DND-41 (cell line): Measurements from ENCODE around the gene SLC22A4.

Experiments
- ATAC-seq: fragments of 200-7000 bp; cut with Tn5 transposase; 3 replicates; pipeline ENCODE4 v1.9.1; 2021; ENCODE audit warnings: low read depth; ENCODE audit not compliant: insufficient read depth
- DNase-seq: peaks from one replicate; pipeline ENCODE4 v3.0.0-alpha.2; 2020
- H2AFZ ChIP-seq: 2 replicates; pipeline ENCODE4 v1.6.0; 2012; ENCODE audit warnings: low read depth, low read length
- H3K27ac ChIP-seq: 2 replicates; pipeline ENCODE4 v1.5.1; 2012; ENCODE audit warnings: low read length, inconsistent platforms
- H3K27me3 ChIP-seq: fragments of 200-600 bp; sonication (generic); 2 replicates; pipeline ENCODE4 v1.6.0; 2012; ENCODE audit warnings: low read length, mild to moderate bottlenecking, inconsistent platforms; ENCODE audit not compliant: insufficient read depth, poor library complexity
- H3K36me3 ChIP-seq: 2 replicates; pipeline ENCODE4 v1.5.1; 2012; ENCODE audit warnings: low read length, inconsistent platforms; ENCODE audit not compliant: insufficient read depth
- H3K4me1 ChIP-seq: 2 replicates; pipeline ENCODE4 v1.5.1; 2012; ENCODE audit warnings: mild to moderate bottlenecking, low read length; ENCODE audit not compliant: insufficient read depth
- H3K4me2 ChIP-seq: 2 replicates; pipeline ENCODE4 v1.6.0; 2012; ENCODE audit warnings: mild to moderate bottlenecking, moderate library complexity, low read length, inconsistent platforms; ENCODE audit not compliant: insufficient read depth
- H3K4me3 ChIP-seq, 2 experiments: fragments of 200-600 bp in 1 of 2; shearing (Covaris generic) in 1 of 2; 2 replicates each; pipeline ENCODE4 v1.5.1; 2012 to 2016; ENCODE audit warnings: inconsistent platforms in 2 of 2, low read length in 2 of 2, mild to moderate bottlenecking in 2 of 2, low read depth in 1 of 2, moderate library complexity in 1 of 2
- H3K79me2 ChIP-seq: 2 replicates; pipeline ENCODE4 v1.6.0; 2012; ENCODE audit warnings: low read length, inconsistent platforms; ENCODE audit not compliant: insufficient read depth
- H3K9ac ChIP-seq: 2 replicates; pipeline ENCODE4 v1.6.0; 2012; ENCODE audit warnings: low read depth, mild to moderate bottlenecking, inconsistent platforms, low read length, moderate library complexity
- H3K9me3 ChIP-seq: 2 replicates; pipeline ENCODE4 v1.5.1; 2012; ENCODE audit warnings: low read length, moderate library complexity, mild to moderate bottlenecking, inconsistent platforms; ENCODE audit not compliant: insufficient read depth, severe bottlenecking
- H4K20me1 ChIP-seq: 2 replicates; pipeline ENCODE4 v1.6.0; 2012; ENCODE audit warnings: low read length; ENCODE audit not compliant: insufficient read depth
- CTCF ChIP-seq: IDR thresholded peaks from 2 replicates; pipeline ENCODE4 v1.5.1; 2012; ENCODE audit warnings: borderline replicate concordance, low read length, moderate library complexity, mild to moderate bottlenecking; ENCODE audit not compliant: poor library complexity, severe bottlenecking; ENCODE audit errors: extremely low read depth
- EZH2 ChIP-seq: IDR thresholded peaks from 3 replicates; pipeline ENCODE4 v1.6.1; 2012; ENCODE audit warnings: borderline replicate concordance, low read depth, mild to moderate bottlenecking, moderate library complexity, low read length, inconsistent platforms; ENCODE audit not compliant: severe bottlenecking

SLC22A4 gene

GRCh38 chr5:132256783-132257130, 37.4 kb upstream of the SLC22A4 start:
- Histone ChIP-seq H4K20me1 (no peaks in the 10 kb centered on the region), H2AFZ (no peak overlapping the region), H3K4me3 (no peak overlapping the region), H3K27me3 (no peaks in the 10 kb centered on the region), H3K4me1 (no peaks in the 10 kb centered on the region), H3K27ac (no peak overlapping the region), H3K4me2 (no peak overlapping the region), H3K36me3 (no peaks in the 10 kb centered on the region), H3K9ac (no peak overlapping the region), H3K79me2 (no peaks in the 10 kb centered on the region), H3K9me3 (no peaks in the 10 kb centered on the region)
- no peak for TF ChIP-seq EZH2
- TF ChIP-seq CTCF: no peak
- ATAC-seq (no peak), DNase-seq (no peak)

- no peak within 1 kb of the TSS for H3K4me3 ChIP-seq
- no peak for ATAC-seq
- H2AFZ ChIP-seq: no peak within 1 kb of the TSS; the same call in 1 of the 2 replicates
Observed at GRCh38 chr5:132257131-132258101, 36.8 kb upstream of the SLC22A4 start, which contains the start of gene PDLIM4. PDLIM4 (plus strand) TSS chr5:132257696; CDS start chr5:132257735, 39 bp downstream.

DNA sequence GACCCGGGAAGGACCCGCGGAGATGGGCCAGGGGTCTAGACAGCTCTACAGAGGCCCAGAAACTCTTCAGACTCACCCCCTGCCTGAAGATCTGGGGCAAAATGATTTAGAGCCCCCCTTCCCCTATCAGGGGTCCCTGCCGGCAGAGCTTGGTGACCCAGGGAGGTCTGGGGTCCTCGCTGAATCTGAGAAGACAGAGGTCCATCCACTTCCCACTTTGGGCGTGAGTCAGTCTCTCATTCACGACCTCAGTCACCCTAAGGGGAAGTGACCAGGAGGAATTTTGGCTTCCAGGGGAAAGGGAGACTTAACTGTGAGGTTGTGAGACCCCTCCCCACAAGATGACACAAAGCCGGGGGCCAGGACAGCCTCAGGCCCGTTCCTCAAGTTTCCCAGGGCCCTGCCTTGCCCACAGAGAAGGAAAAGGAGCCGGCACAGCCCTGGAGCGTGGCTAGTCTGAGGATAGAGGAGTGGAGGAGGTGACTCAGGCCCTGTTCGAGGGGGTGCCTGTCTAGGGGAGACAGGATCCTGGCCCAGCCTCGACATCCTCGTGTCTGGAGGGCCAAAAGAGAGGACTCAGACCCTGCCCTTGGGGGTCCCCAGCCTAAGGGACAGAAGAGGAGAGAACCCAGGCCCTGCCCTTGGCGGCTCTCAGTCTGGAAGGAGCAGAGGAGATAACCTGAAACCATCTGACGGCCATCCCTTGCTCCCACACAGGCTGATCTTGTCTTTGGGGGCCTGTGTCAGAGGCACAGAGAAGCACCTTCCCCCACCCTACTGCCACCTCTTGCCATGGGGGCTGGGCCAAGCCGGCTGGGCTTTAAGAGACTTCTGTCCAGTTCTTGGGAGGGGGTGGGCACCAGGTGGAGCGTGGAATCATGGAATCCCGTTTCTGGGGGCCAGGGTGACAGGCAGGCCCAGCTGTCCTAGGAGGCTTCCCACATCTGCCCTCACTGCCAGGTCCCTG, 35.8 kb upstream of the SLC22A4 start:
- H4K20me1 ChIP-seq: no peaks in the 10 kb centered on the region
- H2AFZ ChIP-seq: no peak overlapping the region; the same call in 1 of the 2 replicates
- no peak overlapping the region for H3K4me2 ChIP-seq
- H3K27ac ChIP-seq: no peak overlapping the region
- no peaks in the 10 kb centered on the region for H3K27me3 ChIP-seq
- DNase-seq (no peak), ATAC-seq (no peak)
- no peak overlapping the region for H3K4me3 ChIP-seq
- TF ChIP-seq EZH2: no peak
- TF ChIP-seq CTCF: no peak
- H3K36me3 ChIP-seq: no peaks in the 10 kb centered on the region
- H3K4me1 ChIP-seq: no peaks in the 10 kb centered on the region
- no peak overlapping the region for H3K9ac ChIP-seq
- H3K9me3 ChIP-seq: no peaks in the 10 kb centered on the region
- H3K79me2 ChIP-seq: no peaks in the 10 kb centered on the region

More at GRCh38 chr5:132257131-132258101, 36.8 kb upstream of the SLC22A4 start, which contains the start of gene PDLIM4:
- H3K27ac ChIP-seq: no peak within 1 kb of the TSS
- no peaks in the 10 kb centered on the region for H3K36me3 ChIP-seq
- no peak within 1 kb of the TSS for H3K9ac ChIP-seq
- H3K27me3 ChIP-seq: no peaks in the 10 kb centered on the region
- no peak for TF ChIP-seq EZH2
- no peak for TF ChIP-seq CTCF
- H3K9me3 ChIP-seq: no peaks in the 10 kb centered on the region
- DNase-seq: no peak
- no peaks in the 10 kb centered on the region for H3K4me1 ChIP-seq
- no peaks in the 10 kb centered on the region for H4K20me1 ChIP-seq
- H3K4me2 ChIP-seq: no peak within 1 kb of the TSS
- no peaks in the 10 kb centered on the region for H3K79me2 ChIP-seq
